Activated CD8-positive, alpha-beta memory T cell treated with anti-CD3 and anti-CD28 coated beads, Interleukin-2, amount 50 U/mL, for 1 hour (primary cell): ENCODE measurements around the gene PXYLP1.
"Not testable (repeated sequence)": the region's sequence is repeated elsewhere in the genome, so short reads cannot be mapped to it uniquely, and the experiment has no call there.

Source experiments
- DNase-seq: peaks from one replicate; pipeline ENCODE4 v3.0.0-alpha.2; 2020; ENCODE audit errors: extremely low read depth

PXYLP1 gene

GRCh38 chr3:141294301-141294700 lies 62.7 kb downstream of the PXYLP1 start:
- no peak for DNase-seq

GRCh38 chr3:141294848-141295247 lies 63.2 kb downstream of the PXYLP1 start:
- DNase-seq: no peak

- not testable (repeated sequence) for DNase-seq
Observed at GRCh38 chr3:141300426-141300825, 68.8 kb downstream of the PXYLP1 start.

- no peak for DNase-seq
Observed at GRCh38 chr3:141302364-141303141, 70.9 kb downstream of the PXYLP1 start.

GRCh38 chr3:141303481-141304223 lies 72.0 kb downstream of the PXYLP1 start:
- peak; percentile 58 for DNase-seq

GRCh38 chr3:141305436-141305835 lies 73.8 kb downstream of the PXYLP1 start:
- no peak for DNase-seq

GRCh38 chr3:141306276-141306675 lies 74.7 kb downstream of the PXYLP1 start:
- DNase-seq: no peak

- no peak for DNase-seq
Observed at GRCh38 chr3:141306922-141307321, 75.3 kb downstream of the PXYLP1 start.

GRCh38 chr3:141307351-141308059 lies 75.9 kb downstream of the PXYLP1 start:
- DNase-seq: no peak

- DNase-seq: no peak
Observed at GRCh38 chr3:141308588-141309218, 77.1 kb downstream of the PXYLP1 start.

- DNase-seq: no peak
Observed at GRCh38 chr3:141311170-141311495, 79.5 kb downstream of the PXYLP1 start.

GRCh38 chr3:141311496-141312353 lies 80.1 kb downstream of the PXYLP1 start:
- peak; percentile 95 for DNase-seq

- no peak for DNase-seq
Observed at GRCh38 chr3:141312354-141313092, 80.9 kb downstream of the PXYLP1 start.

- DNase-seq: no peak
Observed at GRCh38 chr3:141313093-141313683, 81.6 kb downstream of the PXYLP1 start.

GRCh38 chr3:141314415-141314814 lies 82.8 kb downstream of the PXYLP1 start:
- DNase-seq: not testable (repeated sequence)

GRCh38 chr3:141316851-141317250 lies 85.2 kb downstream of the PXYLP1 start:
- DNase-seq: no peak

- DNase-seq: no peak
Observed at GRCh38 chr3:141320399-141321108, 88.9 kb downstream of the PXYLP1 start.

- DNase-seq: no peak
Observed at GRCh38 chr3:141321109-141321497, 89.5 kb downstream of the PXYLP1 start.

- no peak for DNase-seq
Observed at GRCh38 chr3:141323936-141324704, 92.5 kb downstream of the PXYLP1 start.
